HG02938 (cell line): Measurements from ENCODE around the gene NCBP2.
A peak's percentile ranks its signal among the peaks of the same experiment; 100 is the strongest.

Experiments used
- ATAC-seq: cut with Tn5 transposase; IDR thresholded peaks from one replicate; pipeline ENCODE4 v1.9.1; 2021; ENCODE audit warnings: mild to moderate bottlenecking, moderate library complexity; ENCODE audit not compliant: unreplicated experiment

Gene NCBP2

GRCh38 chr3:196941729-196942225 lies 551 bp downstream of the NCBP2 start:
- ATAC-seq: peak; percentile 21

GRCh38 chr3:196938576-196938975 lies 3.8 kb downstream of the NCBP2 start:
- ATAC-seq: no peak

GRCh38 chr3:196938124-196938523 lies 4.2 kb downstream of the NCBP2 start:
- ATAC-seq: no peak

- ATAC-seq: no peak
Observed at GRCh38 chr3:196936288-196936687, 6.0 kb downstream of the NCBP2 start.

GRCh38 chr3:196932600-196932999 lies 9.7 kb downstream of the NCBP2 start:
- ATAC-seq: peak; percentile 41

GRCh38 chr3:196931828-196932587 lies 10.3 kb downstream of the NCBP2 start:
- peak; percentile 44 for ATAC-seq

GRCh38 chr3:196931157-196931556 lies 11.2 kb downstream of the NCBP2 start:
- no peak for ATAC-seq

- no peak for ATAC-seq
Observed at GRCh38 chr3:196927571-196928453, 14.5 kb downstream of the NCBP2 start.

- ATAC-seq: no peak
Observed at GRCh38 chr3:196920733-196921132, 21.6 kb downstream of the NCBP2 start.

- ATAC-seq: no peak
Observed at GRCh38 chr3:196918968-196919367, 23.4 kb downstream of the NCBP2 start.

- ATAC-seq: no peak
Observed at GRCh38 chr3:196916995-196917394, 25.3 kb downstream of the NCBP2 start.

- ATAC-seq: no peak
Observed at GRCh38 chr3:196916221-196916620, 26.1 kb downstream of the NCBP2 start.

- no peak for ATAC-seq
Observed at GRCh38 chr3:196915375-196915774, 27.0 kb downstream of the NCBP2 start.

GRCh38 chr3:196914866-196915265 lies 27.5 kb downstream of the NCBP2 start:
- ATAC-seq: no peak

GRCh38 chr3:196903740-196904139 lies 38.6 kb downstream of the NCBP2 start:
- ATAC-seq: no peak

GRCh38 chr3:196902296-196902695 lies 40.0 kb downstream of the NCBP2 start:
- ATAC-seq: no peak

GRCh38 chr3:196901768-196902167 lies 40.6 kb downstream of the NCBP2 start:
- ATAC-seq: no peak

GRCh38 chr3:196896229-196896628 lies 46.1 kb downstream of the NCBP2 start:
- no peak for ATAC-seq

GRCh38 chr3:196894557-196895295 lies 47.6 kb downstream of the NCBP2 start:
- no peak for ATAC-seq

GRCh38 chr3:196889844-196890708 lies 52.3 kb downstream of the NCBP2 start:
- no peak for ATAC-seq
